Body of pancreas (tissue), 4 donors: Measurements from ENCODE around the gene HOXD4. TPM values are rescaled to one million over a fixed set of nuclear protein-coding genes. Genes with fewer than 3 reads are reported as not detected.
A peak's percentile ranks its signal among the peaks of the same experiment; 100 is the strongest.

ENCODE experiments used
- ATAC-seq: fragments of 150-250 bp; one replicate; pipeline ENCODE4 v1.9.1; 2016
- DNase-seq, 4 donors: peaks; one replicate each; pipeline ENCODE4 v3.0.0-alpha.2; 2019
- H3K27ac ChIP-seq, 4 donors: fragments of 200-600 bp; sonication (generic); 1 replicate in 3 of 4; 2 replicates in 1 of 4; pipeline versions ENCODE4 v1.5.1 to v1.6.1; 2016 to 2019; ENCODE audit warnings: mild to moderate bottlenecking in 1 of 4, mixed read lengths in 1 of 4, moderate library complexity in 1 of 4
- H3K27me3 ChIP-seq, 2 donors: fragments of 200-600 bp; sonication (generic); one replicate each; pipeline ENCODE4 v1.6.0; 2016; ENCODE audit warnings: mild to moderate bottlenecking in 1 of 2
- H3K36me3 ChIP-seq, 2 donors: fragments of 200-600 bp; sonication (generic); replicated peaks in 1 of 2; 2 replicates each; pipeline ENCODE4 v1.5.1; 2016; ENCODE audit warnings: low read depth in 2 of 2; ENCODE audit not compliant: insufficient read depth in 1 of 2
- H3K4me1 ChIP-seq: fragments of 200-600 bp; sonication (generic); one replicate; pipeline ENCODE4 v1.6.0; 2016
- H3K4me3 ChIP-seq, 2 donors: fragments of 200-600 bp; sonication (generic); 1 replicate in 1 of 2; 2 replicates in 1 of 2; pipeline ENCODE4 v1.5.1; 2016 to 2019
- H3K9me3 ChIP-seq, 3 donors: fragments of 200-600 bp; sonication (generic); 1 replicate in 2 of 3; 2 replicates in 1 of 3; pipeline ENCODE4 v1.5.1; 2016
- CTCF ChIP-seq, 7 experiments: fragments of 450-650 bp in 4 of 7; fragments of 200-600 bp in 3 of 7; sonication (generic) in 3 of 7; IDR thresholded peaks; one replicate each; pipeline ENCODE4 v1.5.1; 2016 to 2019; ENCODE audit warnings: antibody characterized with exemption in 7 of 7
- POLR2A ChIP-seq, 3 donors: fragments of 450-650 bp; IDR thresholded peaks; one replicate each; pipeline ENCODE4 v1.6.1; 2016; ENCODE audit warnings: antibody characterized with exemption in 3 of 3, mild to moderate bottlenecking in 2 of 3
- WGBS, 2 donors: methylation state at CpG; one replicate each; pipeline ENCODE4 v1.1.5; 2017; 5-methylcytosine and 5-hydroxymethylcytosine counted together
- intact Hi-C: fragments of 100-400 bp; cut with DNase I; formaldehyde crosslinking; loops from one replicate; pipeline ENCODE4 v1.15.1; 2023
- total RNA-seq, 2 donors: library from RNA; depleted of rRNA; stranded (reverse); fragments of >200 nt; gene quantifications; one replicate each; pipeline ENCODE4 v1.1.0, GENCODE V29; 2016

Gene HOXD4
- total RNA-seq, 2 donors from 2014 or later, result 0.78 TPM; not detected in 1

- intact Hi-C loops, result no loop called here
Measured at GRCh38 chr2:176182671-176183070, 31.3 kb downstream of the HOXD4 start.

GRCh38 chr2:176184749-176185148 is 33.4 kb downstream of the HOXD4 start:
- DNase-seq (no peak), ATAC-seq (no peak)
- Histone ChIP-seq H3K27me3 (peaks cover 0 to 24% of the 10 kb centered on the region in 2 donors), H3K4me3 (no peak overlapping the region), H3K4me1 (peaks cover 30% of the 10 kb centered on the region), H3K36me3 (no peaks in the 10 kb centered on the region), H3K9me3 (no peaks in the 10 kb centered on the region), H3K27ac (no peak overlapping the region)
- no peak for TF ChIP-seq CTCF (IDR thresholded peaks at IDR 0.05)
- TF ChIP-seq POLR2A (IDR thresholded peaks at IDR 0.05), result no peak
- 43 to 56% methylated on average over 2 of the region's 2 CpGs for WGBS, 2 donors
- intact Hi-C loops, result no loop called here

More at GRCh38 chr2:176182671-176183070, 31.3 kb downstream of the HOXD4 start:
- Histone ChIP-seq H3K4me1 (peaks cover 19% of the 10 kb centered on the region), H3K4me3 (no peak overlapping the region), H3K27ac (no peak overlapping the region), H3K36me3 (no peaks in the 10 kb centered on the region), H3K9me3 (no peaks in the 10 kb centered on the region), H3K27me3 (peaks cover 0 to 19% of the 10 kb centered on the region in 2 donors)
- TF ChIP-seq CTCF (IDR thresholded peaks at IDR 0.05) (no peak), POLR2A (IDR thresholded peaks at IDR 0.05) (no peak)
- WGBS, 2 donors, result 68 to 88% methylated on average over 3 of the region's 3 CpGs
- ATAC-seq, result no peak
- no peak for DNase-seq

GRCh38 chr2:176186024-176186423 is 34.7 kb downstream of the HOXD4 start:
- Histone ChIP-seq H3K4me3 (no peak overlapping the region), H3K4me1 (peaks cover 34% of the 10 kb centered on the region), H3K27me3 (peaks cover 0 to 32% of the 10 kb centered on the region in 2 donors), H3K36me3 (no peaks in the 10 kb centered on the region), H3K9me3 (no peaks in the 10 kb centered on the region), H3K27ac (no peak overlapping the region)
- ATAC-seq, result no peak
- WGBS, 2 donors, result 81 to 93% methylated on average over 2 of the region's 2 CpGs
- DNase-seq, result no peak
- intact Hi-C loops, result no loop called here
- TF ChIP-seq POLR2A (IDR thresholded peaks at IDR 0.05) (no peak), CTCF (IDR thresholded peaks at IDR 0.05) (no peak)

GRCh38 chr2:176187200-176187898 is 36.0 kb downstream of the HOXD4 start:
- DNase-seq (no peak), ATAC-seq (peak; percentile 34)
- Histone ChIP-seq H3K27me3 (peaks cover 0 to 34% of the 10 kb centered on the region in 2 donors), H3K27ac (no peak overlapping the region), H3K4me3 (peak overlapping the region in 1 of 2 donors; percentile 12), H3K9me3 (no peaks in the 10 kb centered on the region), H3K4me1 (peaks cover 34% of the 10 kb centered on the region), H3K36me3 (no peaks in the 10 kb centered on the region)
- WGBS, 2 donors, result 2 to 9% methylated on average over 11 to 13 of the region's 13 CpGs
- intact Hi-C loops, result no loop called here
- TF ChIP-seq POLR2A (IDR thresholded peaks at IDR 0.05) (no peak), CTCF (IDR thresholded peaks at IDR 0.05) (no peak)
